ENCODE measurements around the gene CNPY1.

CNPY1 gene

GRCh38 chr7:155477476-155477875, 68.9 kb downstream of the CNPY1 start:
- H3K36me3 ChIP-seq (ENCODE audit: control insufficient read depth in 1 of 2, insufficient read depth in 2 of 2, low read depth in 1 of 2, low read length in 2 of 2): no peaks in the 10 kb centered on the region
- no peak for DNase-seq
- no peak overlapping the region for H2BK5ac ChIP-seq (ENCODE audit: low read depth, low read length, poor library complexity, severe bottlenecking)
- H3K4ac ChIP-seq (ENCODE audit: low read depth in 1 of 2, low read length in 2 of 2): no peak overlapping the region
- peaks cover 43 to 58% of the 10 kb centered on the region in 2 experiments for H3K27me3 ChIP-seq (ENCODE audit: control insufficient read depth in 1 of 2, insufficient read depth in 1 of 2, low read length in 2 of 2)
- WGBS: 67% methylated on average over 4 of the region's 4 CpGs
- H3K14ac ChIP-seq (ENCODE audit: low read length in 2 of 2): no peak overlapping the region
- no peak overlapping the region for H3K27ac ChIP-seq (ENCODE audit: low read length, poor library complexity, severe bottlenecking)
- H4K8ac ChIP-seq (ENCODE audit: low read length): no peak overlapping the region
- H3K4me2 ChIP-seq (ENCODE audit: low read length, poor library complexity, severe bottlenecking): no peak overlapping the region
- peaks cover 8% of the 10 kb centered on the region for H3K9me3 ChIP-seq (ENCODE audit: control insufficient read depth, low read length)
- no peak overlapping the region for H3K23ac ChIP-seq (ENCODE audit: low read length in 2 of 2)
- no peak overlapping the region for H2AK5ac ChIP-seq (ENCODE audit: low read length, severe bottlenecking)
- no peaks in the 10 kb centered on the region for H3K79me1 ChIP-seq (replicated peaks; ENCODE audit: low read length, poor library complexity, severe bottlenecking)
- H4K91ac ChIP-seq (ENCODE audit: low read length): no peak overlapping the region
- no peak overlapping the region for H2BK12ac ChIP-seq (ENCODE audit: low read length in 2 of 2)
- H2BK120ac ChIP-seq (ENCODE audit: low read depth, low read length): no peak overlapping the region
- H2AFZ ChIP-seq (ENCODE audit: low read depth, low read length): no peak overlapping the region
- H3K9ac ChIP-seq (ENCODE audit: low read length): no peak overlapping the region
- H3K4me3 ChIP-seq (ENCODE audit: insufficient read depth in 1 of 2, low read depth in 1 of 2, low read length in 2 of 2): no peak overlapping the region
- H3K4me1 ChIP-seq (ENCODE audit: control insufficient read depth, insufficient read depth, low read depth, low read length): peaks cover 7% of the 10 kb centered on the region
- H3K18ac ChIP-seq (ENCODE audit: low read depth in 1 of 2, low read length in 2 of 2): no peak overlapping the region
- no peak overlapping the region for H2BK15ac ChIP-seq (ENCODE audit: low read depth, poor library complexity, severe bottlenecking)

GRCh38 chr7:155471718-155472117, 74.6 kb downstream of the CNPY1 start:
- no peak overlapping the region for H2AK5ac ChIP-seq (ENCODE audit: low read length, severe bottlenecking)
- H2AFZ ChIP-seq (ENCODE audit: low read depth, low read length): no peak overlapping the region
- no peak overlapping the region for H3K23ac ChIP-seq (ENCODE audit: low read length in 2 of 2)
- no peak overlapping the region for H2BK120ac ChIP-seq (ENCODE audit: low read depth, low read length)
- H3K14ac ChIP-seq (ENCODE audit: low read length in 2 of 2): no peak overlapping the region
- no peak overlapping the region for H3K18ac ChIP-seq (ENCODE audit: low read depth in 1 of 2, low read length in 2 of 2)
- H3K36me3 ChIP-seq (ENCODE audit: control insufficient read depth in 1 of 2, insufficient read depth in 2 of 2, low read depth in 1 of 2, low read length in 2 of 2): no peaks in the 10 kb centered on the region
- H3K9ac ChIP-seq (ENCODE audit: low read length): no peak overlapping the region
- peak overlapping the region; percentile 85 for H3K27ac ChIP-seq (ENCODE audit: low read length, poor library complexity, severe bottlenecking)
- H2BK15ac ChIP-seq (ENCODE audit: low read depth, poor library complexity, severe bottlenecking): no peak overlapping the region
- H3K4me2 ChIP-seq (ENCODE audit: low read length, poor library complexity, severe bottlenecking): peak overlapping the region; percentile 40
- WGBS: 14% methylated on average over 10 of the region's 11 CpGs
- no peak overlapping the region for H3K4ac ChIP-seq (ENCODE audit: low read depth in 1 of 2, low read length in 2 of 2)
- no peak overlapping the region for H4K91ac ChIP-seq (ENCODE audit: low read length)
- peaks cover 31% of the 10 kb centered on the region for H3K4me1 ChIP-seq (ENCODE audit: control insufficient read depth, insufficient read depth, low read depth, low read length)
- H3K4me3 ChIP-seq (ENCODE audit: insufficient read depth in 1 of 2, low read depth in 1 of 2, low read length in 2 of 2): peak overlapping the region in 1 of 2 experiments; percentile 17
- no peak for DNase-seq
- H3K27me3 ChIP-seq (ENCODE audit: control insufficient read depth in 1 of 2, insufficient read depth in 1 of 2, low read length in 2 of 2): peaks cover 74 to 98% of the 10 kb centered on the region in 2 experiments
- H3K79me1 ChIP-seq (replicated peaks; ENCODE audit: low read length, poor library complexity, severe bottlenecking): no peaks in the 10 kb centered on the region
- no peak overlapping the region for H4K8ac ChIP-seq (ENCODE audit: low read length)
- no peak overlapping the region for H2BK12ac ChIP-seq (ENCODE audit: low read length in 2 of 2)
- peaks cover 12% of the 10 kb centered on the region for H3K9me3 ChIP-seq (ENCODE audit: control insufficient read depth, low read length)
- H2BK5ac ChIP-seq (ENCODE audit: low read depth, low read length, poor library complexity, severe bottlenecking): no peak overlapping the region

- H3K27me3 ChIP-seq (ENCODE audit: control insufficient read depth in 1 of 2, insufficient read depth in 1 of 2, low read length in 2 of 2): peaks cover 79 to 98% of the 10 kb centered on the region in 2 experiments
- H3K4me2 ChIP-seq (ENCODE audit: low read length, poor library complexity, severe bottlenecking): peak overlapping the region; percentile 36
- H2AK5ac ChIP-seq (ENCODE audit: low read length, severe bottlenecking): no peak overlapping the region
- H3K36me3 ChIP-seq (ENCODE audit: control insufficient read depth in 1 of 2, insufficient read depth in 2 of 2, low read depth in 1 of 2, low read length in 2 of 2): no peaks in the 10 kb centered on the region
- H3K27ac ChIP-seq (ENCODE audit: low read length, poor library complexity, severe bottlenecking): peak overlapping the region; percentile 13
- no peak overlapping the region for H3K23ac ChIP-seq (ENCODE audit: low read length in 2 of 2)
- peaks cover 38% of the 10 kb centered on the region for H3K4me1 ChIP-seq (ENCODE audit: control insufficient read depth, insufficient read depth, low read depth, low read length)
- H3K18ac ChIP-seq (ENCODE audit: low read depth in 1 of 2, low read length in 2 of 2): no peak overlapping the region
- H3K4ac ChIP-seq (ENCODE audit: low read depth in 1 of 2, low read length in 2 of 2): no peak overlapping the region
- no peaks in the 10 kb centered on the region for H3K79me1 ChIP-seq (replicated peaks; ENCODE audit: low read length, poor library complexity, severe bottlenecking)
- WGBS: under 1% methylated on average over 22 of the region's 24 CpGs
- no peak overlapping the region for H2BK15ac ChIP-seq (ENCODE audit: low read depth, poor library complexity, severe bottlenecking)
- no peak overlapping the region for H4K91ac ChIP-seq (ENCODE audit: low read length)
- no peak overlapping the region for H3K4me3 ChIP-seq (ENCODE audit: insufficient read depth in 1 of 2, low read depth in 1 of 2, low read length in 2 of 2)
- no peak for DNase-seq
- no peak overlapping the region for H4K8ac ChIP-seq (ENCODE audit: low read length)
- H2AFZ ChIP-seq (ENCODE audit: low read depth, low read length): no peak overlapping the region
- H3K9ac ChIP-seq (ENCODE audit: low read length): no peak overlapping the region
- H3K14ac ChIP-seq (ENCODE audit: low read length in 2 of 2): no peak overlapping the region
- peaks cover 12% of the 10 kb centered on the region for H3K9me3 ChIP-seq (ENCODE audit: control insufficient read depth, low read length)
- H2BK5ac ChIP-seq (ENCODE audit: low read depth, low read length, poor library complexity, severe bottlenecking): peak overlapping the region; percentile 24
- H2BK120ac ChIP-seq (ENCODE audit: low read depth, low read length): no peak overlapping the region
- H2BK12ac ChIP-seq (ENCODE audit: low read length in 2 of 2): no peak overlapping the region
Measured at GRCh38 chr7:155470686-155471638, 75.4 kb downstream of the CNPY1 start.

GRCh38 chr7:155470186-155470487, 76.2 kb downstream of the CNPY1 start:
- Histone ChIP-seq H3K9ac (ENCODE audit: low read length) (no peak overlapping the region), H3K36me3 (ENCODE audit: control insufficient read depth in 1 of 2, insufficient read depth in 2 of 2, low read depth in 1 of 2, low read length in 2 of 2) (no peaks in the 10 kb centered on the region), H3K4me2 (ENCODE audit: low read length, poor library complexity, severe bottlenecking) (no peak overlapping the region), H2BK12ac (ENCODE audit: low read length in 2 of 2) (no peak overlapping the region), H3K27ac (ENCODE audit: low read length, poor library complexity, severe bottlenecking) (no peak overlapping the region), H2AFZ (ENCODE audit: low read depth, low read length) (no peak overlapping the region), H2AK5ac (ENCODE audit: low read length, severe bottlenecking) (no peak overlapping the region), H3K23ac (ENCODE audit: low read length in 2 of 2) (no peak overlapping the region), H3K27me3 (ENCODE audit: control insufficient read depth in 1 of 2, insufficient read depth in 1 of 2, low read length in 2 of 2) (peaks cover 79 to 98% of the 10 kb centered on the region in 2 experiments), H2BK120ac (ENCODE audit: low read depth, low read length) (no peak overlapping the region), H4K8ac (ENCODE audit: low read length) (no peak overlapping the region), H3K4ac (ENCODE audit: low read depth in 1 of 2, low read length in 2 of 2) (no peak overlapping the region), H3K9me3 (ENCODE audit: control insufficient read depth, low read length) (peaks cover 4% of the 10 kb centered on the region), H3K18ac (ENCODE audit: low read depth in 1 of 2, low read length in 2 of 2) (no peak overlapping the region), H4K91ac (ENCODE audit: low read length) (no peak overlapping the region), H3K79me1 (replicated peaks; ENCODE audit: low read length, poor library complexity, severe bottlenecking) (no peaks in the 10 kb centered on the region), H3K4me1 (ENCODE audit: control insufficient read depth, insufficient read depth, low read depth, low read length) (peaks cover 40% of the 10 kb centered on the region), H3K4me3 (ENCODE audit: insufficient read depth in 1 of 2, low read depth in 1 of 2, low read length in 2 of 2) (no peak overlapping the region), H2BK5ac (ENCODE audit: low read depth, low read length, poor library complexity, severe bottlenecking) (no peak overlapping the region), H3K14ac (ENCODE audit: low read length in 2 of 2) (no peak overlapping the region), H2BK15ac (ENCODE audit: low read depth, poor library complexity, severe bottlenecking) (no peak overlapping the region)
- 36% methylated on average over 3 of the region's 8 CpGs for WGBS
- DNase-seq: no peak

All from mesenchymal stem cell (in vitro differentiated cells and primary cell).